Loucy (cell line): ENCODE measurements around the gene NR2C1.

ENCODE experiments used
- H2AFZ ChIP-seq: fragments of 200-600 bp; sonication (generic); 2 replicates; pipeline ENCODE4 v1.6.0; 2016; ENCODE audit warnings: antibody characterized with exemption, mild to moderate bottlenecking, low read length, moderate library complexity
- H3F3A ChIP-seq: fragments of 200-600 bp; 2 replicates; pipeline ENCODE4 v1.6.0; 2016; ENCODE audit warnings: antibody characterized with exemption, low read depth, mild to moderate bottlenecking
- H3K27me3 ChIP-seq: fragments of 200-600 bp; sonication (generic); 2 replicates; pipeline ENCODE4 v1.6.1; 2014; ENCODE audit warnings: low read length, mild to moderate bottlenecking; ENCODE audit not compliant: insufficient read depth, poor library complexity, severe bottlenecking
- H3K36me3 ChIP-seq: fragments of 200-600 bp; sonication (generic); 2 replicates; pipeline ENCODE4 v1.6.1; 2016; ENCODE audit warnings: low read length; ENCODE audit not compliant: insufficient read depth
- H3K4me1 ChIP-seq: fragments of 200-600 bp; sonication (generic); 2 replicates; pipeline ENCODE4 v1.5.1; 2014; ENCODE audit warnings: low read length, mild to moderate bottlenecking; ENCODE audit not compliant: insufficient read depth, poor library complexity, severe bottlenecking
- H3K4me2 ChIP-seq: fragments of 200-600 bp; sonication (generic); 2 replicates; pipeline ENCODE4 v1.6.0; 2014; ENCODE audit warnings: antibody characterized with exemption, low read length, low read depth, mild to moderate bottlenecking; ENCODE audit not compliant: poor library complexity, severe bottlenecking
- H3K4me3 ChIP-seq: fragments of 200-600 bp; sonication (generic); 2 replicates; pipeline ENCODE4 v1.5.1; 2014; ENCODE audit warnings: low read length, mild to moderate bottlenecking, mixed read lengths; ENCODE audit not compliant: poor library complexity, severe bottlenecking
- H3K79me2 ChIP-seq: fragments of 200-600 bp; sonication (generic); 2 replicates; pipeline ENCODE4 v1.6.1; 2014; ENCODE audit warnings: low read length; ENCODE audit not compliant: insufficient read depth
- H3K9ac ChIP-seq: fragments of 200-600 bp; sonication (generic); 2 replicates; pipeline ENCODE4 v1.6.0; 2014; ENCODE audit warnings: mild to moderate bottlenecking, low read depth, low read length, moderate library complexity; ENCODE audit not compliant: poor library complexity, severe bottlenecking
- H3K9me2 ChIP-seq: fragments of 200-600 bp; sonication (generic); replicated peaks from 2 replicates; pipeline ENCODE4 v1.6.1; 2016; ENCODE audit warnings: low read depth, low read length, mixed read lengths
- H3K9me3 ChIP-seq: fragments of 200-600 bp; sonication (generic); 2 replicates; pipeline ENCODE4 v1.6.1; 2014; ENCODE audit warnings: mild to moderate bottlenecking, antibody characterized with exemption, low read length, low read depth; ENCODE audit not compliant: insufficient read depth
- H4K20me1 ChIP-seq: fragments of 200-600 bp; sonication (generic); 2 replicates; pipeline ENCODE4 v1.6.0; 2014; ENCODE audit warnings: antibody characterized with exemption, low read length, mild to moderate bottlenecking; ENCODE audit not compliant: insufficient read depth, poor library complexity, severe bottlenecking
- CTCF ChIP-seq: fragments of 200-600 bp; sonication (generic); conservative IDR thresholded peaks from 2 replicates; pipeline ENCODE4 v1.5.1; 2014; ENCODE audit warnings: mild to moderate bottlenecking, antibody characterized with exemption, low read length
- EZH2phosphoT487 ChIP-seq: fragments of 200-600 bp; IDR thresholded peaks from 2 replicates; pipeline ENCODE4 v1.6.1; 2018; ENCODE audit warnings: antibody characterized with exemption, mild to moderate bottlenecking, moderate library complexity, borderline replicate concordance

NR2C1 gene

GRCh38 chr12:95100264-95101190 is 27.1 kb upstream of the NR2C1 start:
- Histone ChIP-seq H3K27me3 (no peaks in the 10 kb centered on the region), H3F3A (no peaks in the 10 kb centered on the region), H3K9ac (no peak overlapping the region), H3K9me2 (no peaks in the 10 kb centered on the region), H3K4me3 (no peak overlapping the region), H3K9me3 (no peaks in the 10 kb centered on the region), H3K4me2 (no peak overlapping the region), H3K36me3 (no peaks in the 10 kb centered on the region), H3K4me1 (peaks cover 6% of the 10 kb centered on the region), H2AFZ (no peak overlapping the region), H4K20me1 (no peaks in the 10 kb centered on the region), H3K79me2 (no peaks in the 10 kb centered on the region)
- TF ChIP-seq CTCF (no peak), EZH2phosphoT487 (no peak)

GRCh38 chr12:95099270-95099790 is 25.9 kb upstream of the NR2C1 start:
- H3K9me2 ChIP-seq = no peaks in the 10 kb centered on the region
- no peak overlapping the region for H2AFZ ChIP-seq
- TF ChIP-seq CTCF (no peak), EZH2phosphoT487 (no peak)
- no peak overlapping the region for H3K4me3 ChIP-seq
- H4K20me1 ChIP-seq = no peaks in the 10 kb centered on the region
- H3K4me2 ChIP-seq = no peak overlapping the region
- H3K79me2 ChIP-seq = no peaks in the 10 kb centered on the region
- no peaks in the 10 kb centered on the region for H3K9me3 ChIP-seq
- H3F3A ChIP-seq = no peaks in the 10 kb centered on the region
- no peaks in the 10 kb centered on the region for H3K36me3 ChIP-seq
- H3K27me3 ChIP-seq = no peaks in the 10 kb centered on the region
- H3K9ac ChIP-seq = no peak overlapping the region
- H3K4me1 ChIP-seq = peaks cover 6% of the 10 kb centered on the region

- H3K9ac ChIP-seq = no peak overlapping the region
Measured at GRCh38 chr12:95096852-95097251, 23.4 kb upstream of the NR2C1 start.

More at GRCh38 chr12:95096852-95097251, 23.4 kb upstream of the NR2C1 start:
- H3K27me3 ChIP-seq = no peaks in the 10 kb centered on the region
- H2AFZ ChIP-seq = no peak overlapping the region
- no peak overlapping the region for H3K4me2 ChIP-seq
- no peaks in the 10 kb centered on the region for H3K36me3 ChIP-seq
- TF ChIP-seq CTCF (no peak), EZH2phosphoT487 (no peak)
- no peaks in the 10 kb centered on the region for H3K9me3 ChIP-seq
- H3K9me2 ChIP-seq = no peaks in the 10 kb centered on the region
- H3F3A ChIP-seq = no peaks in the 10 kb centered on the region
- no peaks in the 10 kb centered on the region for H4K20me1 ChIP-seq
- H3K4me3 ChIP-seq = no peak overlapping the region
- no peaks in the 10 kb centered on the region for H3K4me1 ChIP-seq
- H3K79me2 ChIP-seq = no peaks in the 10 kb centered on the region
